ENCODE measurements around the gene THY1.
"Not testable (repeated sequence)": the region's sequence is repeated elsewhere in the genome, so short reads cannot be mapped to it uniquely, and the experiment has no call there.

The THY1 gene

GRCh38 chr11:119437521-119437920 lies 14.5 kb upstream of the THY1 start:
- H3K79me1 ChIP-seq (replicated peaks; ENCODE audit: low read length, poor library complexity, severe bottlenecking); H3K4me1 ChIP-seq (ENCODE audit: control insufficient read depth, insufficient read depth, low read depth, low read length); H3K9ac ChIP-seq (ENCODE audit: low read length); H2BK5ac ChIP-seq (ENCODE audit: low read depth, low read length, poor library complexity, severe bottlenecking); H3K4me2 ChIP-seq (ENCODE audit: low read length, poor library complexity, severe bottlenecking); DNase-seq; H2BK120ac ChIP-seq (ENCODE audit: low read depth, low read length); H3K23ac ChIP-seq (ENCODE audit: low read length in 2 of 2); H4K8ac ChIP-seq (ENCODE audit: low read length); H3K14ac ChIP-seq (ENCODE audit: low read length in 2 of 2); H2BK15ac ChIP-seq (ENCODE audit: low read depth, poor library complexity, severe bottlenecking); H3K27ac ChIP-seq (ENCODE audit: low read length, poor library complexity, severe bottlenecking); H2AK5ac ChIP-seq (ENCODE audit: low read length, severe bottlenecking); H2BK12ac ChIP-seq (ENCODE audit: low read length in 2 of 2); H4K91ac ChIP-seq (ENCODE audit: low read length); H3K36me3 ChIP-seq (ENCODE audit: control insufficient read depth in 1 of 2, insufficient read depth in 2 of 2, low read depth in 1 of 2, low read length in 2 of 2); H2AFZ ChIP-seq (ENCODE audit: low read depth, low read length); H3K18ac ChIP-seq (ENCODE audit: low read depth in 1 of 2, low read length in 2 of 2); H3K4me3 ChIP-seq (ENCODE audit: insufficient read depth in 1 of 2, low read depth in 1 of 2, low read length in 2 of 2); H3K4ac ChIP-seq (ENCODE audit: low read depth in 1 of 2, low read length in 2 of 2); H3K9me3 ChIP-seq (ENCODE audit: control insufficient read depth, low read length): not testable (repeated sequence)
- H3K27me3 ChIP-seq (ENCODE audit: control insufficient read depth in 1 of 2, insufficient read depth in 1 of 2, low read length in 2 of 2) = peaks cover 0 to 16% of the 10 kb centered on the region in 2 experiments
- WGBS = 93% methylated on average over 3 of the region's 5 CpGs

- H2AK5ac ChIP-seq (ENCODE audit: low read length, severe bottlenecking) = no peak overlapping the region
- no peak overlapping the region for H3K4me2 ChIP-seq (ENCODE audit: low read length, poor library complexity, severe bottlenecking)
- H3K18ac ChIP-seq (ENCODE audit: low read depth in 1 of 2, low read length in 2 of 2) = no peak overlapping the region
- DNase-seq = no peak
- H2BK15ac ChIP-seq (ENCODE audit: low read depth, poor library complexity, severe bottlenecking) = no peak overlapping the region
- no peak overlapping the region for H2AFZ ChIP-seq (ENCODE audit: low read depth, low read length)
- H3K36me3 ChIP-seq (ENCODE audit: control insufficient read depth in 1 of 2, insufficient read depth in 2 of 2, low read depth in 1 of 2, low read length in 2 of 2) = no peaks in the 10 kb centered on the region
- no peak overlapping the region for H3K9ac ChIP-seq (ENCODE audit: low read length)
- H2BK5ac ChIP-seq (ENCODE audit: low read depth, low read length, poor library complexity, severe bottlenecking) = no peak overlapping the region
- no peaks in the 10 kb centered on the region for H3K9me3 ChIP-seq (ENCODE audit: control insufficient read depth, low read length)
- no peak overlapping the region for H3K14ac ChIP-seq (ENCODE audit: low read length in 2 of 2)
- H3K4me1 ChIP-seq (ENCODE audit: control insufficient read depth, insufficient read depth, low read depth, low read length) = peaks cover 13% of the 10 kb centered on the region
- no peak overlapping the region for H4K91ac ChIP-seq (ENCODE audit: low read length)
- no peak overlapping the region for H2BK120ac ChIP-seq (ENCODE audit: low read depth, low read length)
- no peak overlapping the region for H2BK12ac ChIP-seq (ENCODE audit: low read length in 2 of 2)
- H4K8ac ChIP-seq (ENCODE audit: low read length) = no peak overlapping the region
- peaks cover 0 to 16% of the 10 kb centered on the region in 2 experiments for H3K27me3 ChIP-seq (ENCODE audit: control insufficient read depth in 1 of 2, insufficient read depth in 1 of 2, low read length in 2 of 2)
- 83% methylated on average over 2 of the region's 2 CpGs for WGBS
- H3K4me3 ChIP-seq (ENCODE audit: insufficient read depth in 1 of 2, low read depth in 1 of 2, low read length in 2 of 2) = no peak overlapping the region
- H3K27ac ChIP-seq (ENCODE audit: low read length, poor library complexity, severe bottlenecking) = no peak overlapping the region
- H3K4ac ChIP-seq (ENCODE audit: low read depth in 1 of 2, low read length in 2 of 2) = no peak overlapping the region
- H3K23ac ChIP-seq (ENCODE audit: low read length in 2 of 2) = no peak overlapping the region
- no peaks in the 10 kb centered on the region for H3K79me1 ChIP-seq (replicated peaks; ENCODE audit: low read length, poor library complexity, severe bottlenecking)
Measured at GRCh38 chr11:119436711-119437110, 13.7 kb upstream of the THY1 start.

DNA sequence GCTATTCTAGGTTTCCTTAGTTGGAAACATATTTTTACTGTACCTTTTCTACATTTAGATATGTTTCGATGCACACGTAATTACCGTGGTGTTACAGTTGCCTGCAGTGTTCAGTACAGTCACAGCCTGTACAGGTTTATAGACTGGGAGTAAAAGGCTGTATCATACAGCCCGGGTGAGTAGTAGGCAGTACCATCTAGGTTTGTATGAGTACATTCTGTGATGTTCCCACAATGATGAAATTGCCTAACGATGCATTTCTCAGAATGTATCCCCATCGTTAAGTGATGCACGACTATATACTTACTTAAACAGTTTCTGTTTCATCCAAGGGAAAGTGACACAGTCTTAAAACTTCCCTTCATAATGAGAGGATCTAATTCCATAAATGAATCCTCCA lies 13.1 kb upstream of the THY1 start:
- no peak overlapping the region for H3K18ac ChIP-seq (ENCODE audit: low read depth in 1 of 2, low read length in 2 of 2)
- no peak overlapping the region for H3K4me2 ChIP-seq (ENCODE audit: low read length, poor library complexity, severe bottlenecking)
- no peak overlapping the region for H4K91ac ChIP-seq (ENCODE audit: low read length)
- no peaks in the 10 kb centered on the region for H3K9me3 ChIP-seq (ENCODE audit: control insufficient read depth, low read length)
- H4K8ac ChIP-seq (ENCODE audit: low read length) = no peak overlapping the region
- H3K23ac ChIP-seq (ENCODE audit: low read length in 2 of 2) = no peak overlapping the region
- H3K27me3 ChIP-seq (ENCODE audit: control insufficient read depth in 1 of 2, insufficient read depth in 1 of 2, low read length in 2 of 2) = peaks cover 0 to 22% of the 10 kb centered on the region in 2 experiments
- H3K27ac ChIP-seq (ENCODE audit: low read length, poor library complexity, severe bottlenecking) = no peak overlapping the region
- H2BK5ac ChIP-seq (ENCODE audit: low read depth, low read length, poor library complexity, severe bottlenecking) = no peak overlapping the region
- H3K36me3 ChIP-seq (ENCODE audit: control insufficient read depth in 1 of 2, insufficient read depth in 2 of 2, low read depth in 1 of 2, low read length in 2 of 2) = no peaks in the 10 kb centered on the region
- H3K4me3 ChIP-seq (ENCODE audit: insufficient read depth in 1 of 2, low read depth in 1 of 2, low read length in 2 of 2) = no peak overlapping the region
- H3K79me1 ChIP-seq (replicated peaks; ENCODE audit: low read length, poor library complexity, severe bottlenecking) = no peaks in the 10 kb centered on the region
- H3K9ac ChIP-seq (ENCODE audit: low read length) = no peak overlapping the region
- no peak overlapping the region for H3K14ac ChIP-seq (ENCODE audit: low read length in 2 of 2)
- no peak overlapping the region for H3K4ac ChIP-seq (ENCODE audit: low read depth in 1 of 2, low read length in 2 of 2)
- H2AK5ac ChIP-seq (ENCODE audit: low read length, severe bottlenecking) = no peak overlapping the region
- H2BK120ac ChIP-seq (ENCODE audit: low read depth, low read length) = no peak overlapping the region
- no peak overlapping the region for H2BK12ac ChIP-seq (ENCODE audit: low read length in 2 of 2)
- H2BK15ac ChIP-seq (ENCODE audit: low read depth, poor library complexity, severe bottlenecking) = no peak overlapping the region
- H2AFZ ChIP-seq (ENCODE audit: low read depth, low read length) = no peak overlapping the region
- no peak for DNase-seq
- peaks cover 13% of the 10 kb centered on the region for H3K4me1 ChIP-seq (ENCODE audit: control insufficient read depth, insufficient read depth, low read depth, low read length)
- WGBS = 96% methylated on average over 7 of the region's 7 CpGs

GRCh38 chr11:119434591-119435330 lies 11.8 kb upstream of the THY1 start:
- Histone ChIP-seq H2BK12ac (ENCODE audit: low read length in 2 of 2) (no peak overlapping the region), H3K14ac (ENCODE audit: low read length in 2 of 2) (peak overlapping the region in 1 of 2 experiments; percentile 14), H3K36me3 (ENCODE audit: control insufficient read depth in 1 of 2, insufficient read depth in 2 of 2, low read depth in 1 of 2, low read length in 2 of 2) (no peaks in the 10 kb centered on the region), H3K4me3 (ENCODE audit: insufficient read depth in 1 of 2, low read depth in 1 of 2, low read length in 2 of 2) (peak overlapping the region in 1 of 2 experiments; percentile 18), H4K8ac (ENCODE audit: low read length) (no peak overlapping the region), H3K4ac (ENCODE audit: low read depth in 1 of 2, low read length in 2 of 2) (no peak overlapping the region), H3K27me3 (ENCODE audit: control insufficient read depth in 1 of 2, insufficient read depth in 1 of 2, low read length in 2 of 2) (peaks cover 0 to 30% of the 10 kb centered on the region in 2 experiments), H2AFZ (ENCODE audit: low read depth, low read length) (no peak overlapping the region), H3K27ac (ENCODE audit: low read length, poor library complexity, severe bottlenecking) (no peak overlapping the region), H3K23ac (ENCODE audit: low read length in 2 of 2) (no peak overlapping the region), H4K91ac (ENCODE audit: low read length) (no peak overlapping the region), H2BK15ac (ENCODE audit: low read depth, poor library complexity, severe bottlenecking) (no peak overlapping the region), H3K4me1 (ENCODE audit: control insufficient read depth, insufficient read depth, low read depth, low read length) (peaks cover 13% of the 10 kb centered on the region), H3K18ac (ENCODE audit: low read depth in 1 of 2, low read length in 2 of 2) (no peak overlapping the region), H2BK120ac (ENCODE audit: low read depth, low read length) (no peak overlapping the region), H2AK5ac (ENCODE audit: low read length, severe bottlenecking) (no peak overlapping the region), H3K79me1 (replicated peaks; ENCODE audit: low read length, poor library complexity, severe bottlenecking) (no peaks in the 10 kb centered on the region), H3K9ac (ENCODE audit: low read length) (no peak overlapping the region), H3K4me2 (ENCODE audit: low read length, poor library complexity, severe bottlenecking) (no peak overlapping the region), H2BK5ac (ENCODE audit: low read depth, low read length, poor library complexity, severe bottlenecking) (no peak overlapping the region), H3K9me3 (ENCODE audit: control insufficient read depth, low read length) (no peaks in the 10 kb centered on the region)
- 96% methylated on average over 1 of the region's 1 CpG for WGBS
- no peak for DNase-seq

All from mesenchymal stem cell (in vitro differentiated cells and primary cell).